ENCODE results near the gene HAUS3.

GRCh38 chr4:2271279-2272025 lies 29.5 kb upstream of the HAUS3 start:
- TF ChIP-seq EZH2 (IDR thresholded peaks at IDR 0.05) (no peak), POLR2AphosphoS5 (IDR thresholded peaks at IDR 0.05; ENCODE audit: borderline replicate concordance, low read depth, low read length) (no peak)

Measured in SK-N-MC (cell line).